GM19193 (cell line): Measurements from ENCODE around the gene CHCT1.

Experiments used
- POLR2A ChIP-seq: IDR thresholded peaks from 4 replicates; pipeline ENCODE4 v1.6.1; 2011; ENCODE audit not compliant: insufficient read depth, insufficient read length; ENCODE audit errors: extremely low read depth

CHCT1 gene

DNA sequence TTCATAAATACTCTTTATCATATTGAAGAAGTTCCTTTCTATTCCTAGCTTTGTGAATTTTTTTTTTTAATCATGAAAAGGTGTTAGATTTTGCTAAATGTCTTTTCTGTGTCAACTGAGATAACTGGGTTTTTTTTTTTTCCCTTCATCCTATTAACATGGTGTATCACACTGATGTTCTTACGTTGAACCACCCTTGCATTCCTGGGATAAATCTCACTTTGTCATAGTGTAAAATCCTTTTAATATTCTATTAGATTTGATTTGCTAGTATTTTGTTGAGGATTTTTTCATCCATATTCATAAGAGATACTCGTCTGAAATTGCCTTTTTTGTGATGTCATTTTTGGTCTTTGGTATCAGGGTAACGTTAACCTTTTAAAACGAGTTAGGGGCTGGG is 49.2 kb downstream of the CHCT1 start:
- TF ChIP-seq POLR2A: no peak

DNA sequence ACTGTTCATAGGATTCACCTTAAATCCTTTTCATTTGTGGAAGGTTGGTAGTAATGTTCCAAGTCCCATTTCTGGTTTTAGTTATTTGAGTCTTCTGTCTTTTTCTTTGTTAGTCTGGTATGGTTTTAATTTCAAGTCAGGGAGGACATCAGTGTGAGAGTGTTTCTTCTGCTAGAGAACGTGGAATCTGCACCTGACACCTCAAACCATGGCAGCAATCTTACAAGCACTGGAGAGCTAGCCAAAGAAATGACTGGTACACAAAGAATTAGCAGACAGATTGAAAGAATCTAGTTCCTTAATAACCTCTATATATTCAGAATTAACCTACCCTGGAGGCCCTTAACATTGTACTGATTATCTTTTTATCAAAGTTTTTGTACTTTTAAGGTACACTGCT is 50.2 kb downstream of the CHCT1 start:
- TF ChIP-seq POLR2A: no peak

DNA sequence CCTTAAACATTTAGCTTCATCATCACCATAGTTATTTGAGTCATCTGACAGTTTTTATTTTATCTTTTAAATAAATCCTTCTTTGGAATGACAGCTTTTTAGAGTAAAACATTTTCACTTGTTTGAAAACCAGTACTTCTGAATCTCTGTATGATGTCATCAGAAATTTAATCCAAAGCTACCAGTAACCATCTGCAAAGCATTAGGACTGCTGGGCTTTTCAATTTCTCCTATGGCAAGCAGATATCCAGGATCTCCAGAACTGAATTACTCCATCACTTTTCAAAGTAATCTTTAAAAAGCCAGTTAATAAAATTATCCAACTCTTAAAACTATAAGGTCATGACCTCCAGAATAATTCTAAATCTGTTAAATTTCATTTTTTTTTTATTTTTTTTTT is 51.5 kb downstream of the CHCT1 start:
- no peak for TF ChIP-seq POLR2A
